K562 (cell line): ENCODE data around the gene PCDH1. TPM values are rescaled to one million over a fixed set of nuclear protein-coding genes. Genes with fewer than 3 reads are reported as not detected.

ENCODE experiments used
- BMI1 ChIP-seq: fragments of 150-350 bp; IDR thresholded peaks from 2 replicates; pipeline ENCODE4 v1.6.1; 2014; ENCODE audit warnings: low read length
- CREM ChIP-seq: IDR thresholded peaks from 2 replicates; pipeline ENCODE4 v1.6.1; 2014; ENCODE audit warnings: antibody characterized with exemption, low read depth
- FOXK2 ChIP-seq, 2 experiments: fragments of 450-650 bp; IDR thresholded peaks in 1 of 2; conservative IDR thresholded peaks in 1 of 2; 2 replicates each; pipeline ENCODE4 v1.6.1; 2016; ENCODE audit warnings: low read depth in 2 of 2, mild to moderate bottlenecking in 1 of 2
- HES1 ChIP-seq: fragments of 450-650 bp; IDR thresholded peaks from 2 replicates; pipeline ENCODE4 v1.6.1; 2016; ENCODE audit warnings: low read depth, mild to moderate bottlenecking, moderate library complexity
- MTA3 ChIP-seq: fragments of 450-650 bp; formaldehyde crosslinking; IDR thresholded peaks from 2 replicates; pipeline ENCODE4 v1.6.1; 2017; ENCODE audit warnings: mild to moderate bottlenecking, borderline replicate concordance
- NCOA1 ChIP-seq: fragments of 450-650 bp; IDR thresholded peaks from 2 replicates; pipeline ENCODE4 v1.6.1; 2016; ENCODE audit warnings: low read depth
- PHF8 ChIP-seq: fragments of 200-600 bp; sonication (generic); IDR thresholded peaks from 2 replicates; pipeline ENCODE4 v1.6.1; 2012; ENCODE audit warnings: mixed run types, mild to moderate bottlenecking, inconsistent platforms, low read length, moderate library complexity, borderline replicate concordance
- RBFOX2 ChIP-seq: fragments of 200-400 bp; formaldehyde crosslinking; IDR thresholded peaks from 2 replicates; pipeline ENCODE4 v1.6.1; 2017; ENCODE audit warnings: low read depth, mild to moderate bottlenecking, low read length, moderate library complexity
- RFX1 ChIP-seq: fragments of 450-650 bp; IDR thresholded peaks from 2 replicates; pipeline ENCODE4 v1.6.1; 2016; ENCODE audit warnings: mild to moderate bottlenecking, moderate library complexity
- RFX7 ChIP-seq: fragments of 250-450 bp; sonication (Bioruptor Pico); IDR thresholded peaks from 2 replicates; pipeline ENCODE4 v1.5.1; 2021; ENCODE audit warnings: mild to moderate bottlenecking
- SAFB ChIP-seq: fragments of 200-400 bp; formaldehyde crosslinking; IDR thresholded peaks from 2 replicates; pipeline ENCODE4 v1.6.1; 2017; ENCODE audit warnings: low read depth, low read length, borderline replicate concordance
- SETDB1 ChIP-seq: IDR thresholded peaks from one replicate; pipeline ENCODE4 v1.6.1; 2012; ENCODE audit warnings: low read length, control low read depth, inconsistent platforms
- TEAD1 ChIP-seq, 2 experiments: fragments of 450-650 bp in 1 of 2; sonication (generic) in 1 of 2; formaldehyde crosslinking; IDR thresholded peaks; 2 replicates each; pipeline versions ENCODE4 v1.4.0 to v1.8.0; 2020 to 2022; ENCODE audit warnings: mild to moderate bottlenecking in 2 of 2, missing genetic modification reagents in 1 of 2
- TSHZ1 ChIP-seq: fragments of 250-450 bp; sonication (Bioruptor Pico); IDR thresholded peaks from 2 replicates; pipeline ENCODE4 v1.4.0; 2020; ENCODE audit warnings: mild to moderate bottlenecking, moderate library complexity
- ZC3H4 ChIP-seq: sonication (generic); formaldehyde crosslinking; IDR thresholded peaks from 2 replicates; pipeline ENCODE4 v1.9.0; 2021; ENCODE audit warnings: missing genetic modification reagents, borderline replicate concordance
- ZFP30 ChIP-seq: fragments of 250-450 bp; sonication (Bioruptor Pico); IDR thresholded peaks from 2 replicates; pipeline ENCODE4 v1.8.0; 2022; ENCODE audit warnings: moderate library complexity, mild to moderate bottlenecking, inconsistent platforms, borderline replicate concordance
- ZNF277 ChIP-seq: fragments of 250-450 bp; sonication (Bioruptor Pico); IDR thresholded peaks from 2 replicates; pipeline ENCODE4 v1.8.0; 2022; ENCODE audit warnings: inconsistent platforms, mild to moderate bottlenecking, moderate library complexity, borderline replicate concordance
- polyA plus RNA-seq, 8 experiments: library from polyadenylated mRNA; depleted of rRNA in 4 of 8; stranded (reverse) in 5 of 8; unstranded in 3 of 8; fragments of >200 nt; fragmentation: Nextera tagmentation in 2 of 8; fragmentation: Illumina TruSeq in 1 of 8; extraction: Ambion mirVana in 2 of 8; extraction: Trizol in 1 of 8; gene quantifications; 2 replicates each; pipeline versions ENCODE4 v1.2.1 to v1.2.3, GENCODE V29; 2011 to 2014; ENCODE audit warnings: inconsistent platforms in 1 of 8, missing spikeins in 1 of 8
- total RNA-seq, 7 experiments: library from RNA; depleted of rRNA in 6 of 7; stranded (reverse); fragments of >200 nt in 6 of 7; fragmentation: Illumina TruSeq in 2 of 7; extraction: Trizol in 2 of 7; gene quantifications; 2 replicates each; pipeline versions ENCODE4 v1.2.1 to v1.2.3, GENCODE V29; 2011 to 2021; ENCODE audit warnings: low replicate concordance in 1 of 7
- TF ChIP-seq, protein P1 (sequence below): fragments of 250-450 bp; sonication (Bioruptor Pico); IDR thresholded peaks from 2 replicates; pipeline ENCODE4 v1.4.0; 2020; ENCODE audit warnings: mild to moderate bottlenecking, moderate library complexity, borderline replicate concordance

PCDH1 gene
- total and polyA plus RNA-seq, 9 of the 15 experiments (the other 6 are each of a cell fraction or from before 2014, with no cell fraction given), result 0.11 to 3.6 (median 1.9) TPM; not detected in 1

DNA sequence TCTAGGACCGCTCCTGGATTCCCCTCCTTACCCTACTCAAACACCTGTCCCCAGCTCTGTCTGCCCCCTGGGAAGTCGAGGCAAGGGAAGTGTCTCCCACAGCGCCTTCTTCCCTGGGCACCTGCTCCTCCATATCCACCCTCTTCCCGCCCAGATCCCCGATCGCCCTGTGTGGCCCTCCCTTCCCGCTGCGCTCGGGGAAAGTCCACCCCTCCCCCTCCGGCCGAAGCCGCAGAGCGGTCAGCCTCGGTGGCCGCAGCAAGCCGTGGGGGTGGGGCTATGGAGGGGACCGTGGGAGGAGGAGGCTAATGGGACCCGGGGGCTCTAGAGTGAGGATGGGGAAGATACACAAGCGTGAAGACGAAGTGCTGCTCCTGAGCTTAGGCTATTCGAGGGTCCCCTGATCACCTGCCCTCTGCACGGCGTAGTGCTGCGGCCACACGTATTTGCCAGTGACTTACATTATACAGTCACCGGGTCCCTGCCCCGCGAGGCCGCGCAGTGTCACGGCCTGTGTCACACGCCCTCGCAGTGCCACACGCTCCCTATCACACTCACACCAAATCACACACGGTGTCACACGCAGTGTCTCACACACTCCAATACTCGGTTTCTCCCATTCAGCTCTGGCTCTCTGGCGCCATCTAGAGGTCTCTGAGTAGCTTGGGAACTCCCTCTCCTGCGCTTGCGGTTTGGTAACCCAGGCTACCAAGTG is 658 bp upstream of the PCDH1 start (continued):
- TF ChIP-seq FOXK2 (conservative IDR thresholded peaks at IDR 0.05 in 1 of 2, IDR thresholded peaks at IDR 0.05 in 1 of 2; ENCODE audit: low read depth in 2 of 2) (no peak), MTA3 (no peak; the same call in 1 of the 2 replicates), ZC3H4 (CRISPR knock-in tag) (no peak), TEAD1 (CRISPR knock-in tag; IDR thresholded peaks at IDR 0.05) (0 out of 4 replicates have a peak, but pooled peaks of 1 of the 2 experiments have one; percentile 25), SAFB (no peak), TSHZ1 (CRISPR knock-in tag) (no peak), PHF8 (no peak), SETDB1 (no peak), RFX7 (no peak), ZFP30 (CRISPR knock-in tag) (no peak), ZNF277 (no peak), NCOA1 (no peak), RBFOX2 (no peak; the same call in 1 of the 2 replicates), CREM (peak; percentile 39; the same call in 1 of the 2 replicates), HES1 (no peak), BMI1 (no peak), RFX1 (no peak; the same call in none of the 2 replicates)
- TF ChIP-seq, protein P1, sequence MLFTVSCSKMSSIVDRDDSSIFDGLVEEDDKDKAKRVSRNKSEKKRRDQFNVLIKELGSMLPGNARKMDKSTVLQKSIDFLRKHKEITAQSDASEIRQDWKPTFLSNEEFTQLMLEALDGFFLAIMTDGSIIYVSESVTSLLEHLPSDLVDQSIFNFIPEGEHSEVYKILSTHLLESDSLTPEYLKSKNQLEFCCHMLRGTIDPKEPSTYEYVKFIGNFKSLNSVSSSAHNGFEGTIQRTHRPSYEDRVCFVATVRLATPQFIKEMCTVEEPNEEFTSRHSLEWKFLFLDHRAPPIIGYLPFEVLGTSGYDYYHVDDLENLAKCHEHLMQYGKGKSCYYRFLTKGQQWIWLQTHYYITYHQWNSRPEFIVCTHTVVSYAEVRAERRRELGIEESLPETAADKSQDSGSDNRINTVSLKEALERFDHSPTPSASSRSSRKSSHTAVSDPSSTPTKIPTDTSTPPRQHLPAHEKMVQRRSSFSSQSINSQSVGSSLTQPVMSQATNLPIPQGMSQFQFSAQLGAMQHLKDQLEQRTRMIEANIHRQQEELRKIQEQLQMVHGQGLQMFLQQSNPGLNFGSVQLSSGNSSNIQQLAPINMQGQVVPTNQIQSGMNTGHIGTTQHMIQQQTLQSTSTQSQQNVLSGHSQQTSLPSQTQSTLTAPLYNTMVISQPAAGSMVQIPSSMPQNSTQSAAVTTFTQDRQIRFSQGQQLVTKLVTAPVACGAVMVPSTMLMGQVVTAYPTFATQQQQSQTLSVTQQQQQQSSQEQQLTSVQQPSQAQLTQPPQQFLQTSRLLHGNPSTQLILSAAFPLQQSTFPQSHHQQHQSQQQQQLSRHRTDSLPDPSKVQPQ, result no peak
